Uterus (tissue), 2 donors: ENCODE results near the gene GSTA5.

Experiments used
- CTCF ChIP-seq, 4 experiments: fragments of 200-600 bp in 2 of 4; fragments of 450-650 bp in 2 of 4; sonication (generic) in 2 of 4; IDR thresholded peaks; one replicate each; pipeline ENCODE4 v1.5.1; 2016 to 2019; ENCODE audit warnings: antibody characterized with exemption in 4 of 4, mild to moderate bottlenecking in 2 of 4, moderate library complexity in 1 of 4
- POLR2A ChIP-seq, 2 donors: fragments of 450-650 bp; IDR thresholded peaks; one replicate each; pipeline ENCODE4 v1.6.1; 2016; ENCODE audit warnings: antibody characterized with exemption in 2 of 2, mild to moderate bottlenecking in 1 of 2, moderate library complexity in 1 of 2

GRCh38 chr6:52820198-52820597, 20.4 kb downstream of the GSTA5 start:
- TF ChIP-seq CTCF (IDR thresholded peaks at IDR 0.05) (no peak), POLR2A (IDR thresholded peaks at IDR 0.05) (no peak)
